Adrenal gland (tissue), 12 donors: ENCODE results near the gene PEX14. TPM values are rescaled to one million over a fixed set of nuclear protein-coding genes. Genes with fewer than 3 reads are reported as not detected.

Experiments used
- DNase-seq, 7 donors: peaks; one replicate each; pipeline ENCODE4 v3.0.0-alpha.2; 2019 to 2020
- H3K27ac ChIP-seq, 5 donors: fragments of 200-600 bp; sonication (generic) in 4 of 5; 1 replicate in 3 of 5; 2 replicates in 2 of 5; pipeline versions ENCODE4 v1.5.1 to v1.8.0; 2016 to 2020; ENCODE audit warnings: mild to moderate bottlenecking in 1 of 5
- H3K27me3 ChIP-seq: fragments of 200-600 bp; 2 replicates; pipeline ENCODE4 v1.8.0; 2021
- H3K36me3 ChIP-seq, 2 donors: fragments of 200-600 bp; replicated peaks in 1 of 2; 1 replicate in 1 of 2; 2 replicates in 1 of 2; pipeline versions ENCODE4 v1.5.1 to v1.8.0; 2018 to 2022
- H3K4me1 ChIP-seq, 2 donors: fragments of 200-600 bp; replicated peaks in 1 of 2; 1 replicate in 1 of 2; 2 replicates in 1 of 2; pipeline versions ENCODE4 v1.5.1 to v1.8.0; 2018 to 2021
- H3K4me3 ChIP-seq, 4 donors: fragments of 200-600 bp; sonication (generic) in 3 of 4; one replicate each; pipeline ENCODE4 v1.5.1; 2016 to 2018
- H3K9me3 ChIP-seq, 3 donors: fragments of 200-600 bp; sonication (generic) in 1 of 3; replicated peaks in 1 of 3; 1 replicate in 2 of 3; 2 replicates in 1 of 3; pipeline versions ENCODE4 v1.5.1 to v1.8.0; 2016 to 2021
- CTCF ChIP-seq, 6 experiments: fragments of 450-650 bp in 4 of 6; fragments of 200-600 bp in 2 of 6; sonication (generic) in 1 of 6; IDR thresholded peaks; 1 replicate in 5 of 6; 2 replicates in 1 of 6; pipeline versions ENCODE4 v1.5.1 to v1.8.0; 2016 to 2021; ENCODE audit warnings: antibody characterized with exemption in 6 of 6, mild to moderate bottlenecking in 2 of 6, moderate library complexity in 1 of 6
- POLR2A ChIP-seq, 2 donors: fragments of 450-650 bp; IDR thresholded peaks; one replicate each; pipeline ENCODE4 v1.6.1; 2017; ENCODE audit warnings: antibody characterized with exemption in 2 of 2, mild to moderate bottlenecking in 2 of 2, moderate library complexity in 1 of 2
- WGBS, 4 donors: extraction: QIAGEN DNeasy Blood & Tissue Kit in 2 of 4; methylation state at CpG; one replicate each; pipeline versions ENCODE4 v1.1.5 to v1.1.7; 2013 to 2017; 5-methylcytosine and 5-hydroxymethylcytosine counted together
- intact Hi-C, 2 donors: fragments of 100-400 bp; cut with DNase I; formaldehyde crosslinking; loops; one replicate each; pipeline versions ENCODE4 v1.14.1 to v1.15.0; 2022 to 2023
- polyA plus RNA-seq, 3 donors: library from polyadenylated mRNA; stranded (reverse); fragments of 200-250 nt in 2 of 3; fragments of 350-450 nt in 1 of 3; fragmentation: Illumina TruSeq in 1 of 3; extraction: RNeasy Lipid Tissue Mini Kit (QIAGEN cat#74804) in 1 of 3; gene quantifications; one replicate each; pipeline ENCODE4 v1.2.3, GENCODE V29; 2013 to 2014
- total RNA-seq, 9 donors: library from RNA; depleted of rRNA in 4 of 9; stranded (reverse); fragments of >200 nt in 4 of 9; fragments of 120-200 nt in 1 of 9; fragmentation: NEBNext Ultra II Directional in 1 of 9; extraction: Animal tissue kit (Norgen Biotek cat#: 25700) in 1 of 9; gene quantifications; one replicate each; pipeline versions ENCODE4 v1.1.0 to v1.2.4, GENCODE V29; 2013 to 2023
- donor health status: healthy with polysubstance abuse.
- donor health status: Bipolar disorder and iron deficiency.
- donor health status: DM: yes; HTN: yes; CAD: no.
- donor health status: DM: no; HTN: no; CAD: no.
- donor health status: DM: no; HTN: no; CAD: no.
- donor health status: DM: yes; HTN: yes; CAD: no.

Gene PEX14
- total and polyA plus RNA-seq, 12 donors: 9.7 to 23.9 (median 18.1) TPM

GRCh38 chr1:10444795-10445397, 29.9 kb upstream of the PEX14 start:
- H3K27me3 ChIP-seq: no peaks in the 10 kb centered on the region
- no peak overlapping the region for H3K27ac ChIP-seq
- no peaks in the 10 kb centered on the region for H3K4me1 ChIP-seq
- H3K9me3 ChIP-seq: no peaks in the 10 kb centered on the region
- intact Hi-C loops: no loop called here
- H3K36me3 ChIP-seq: no peaks in the 10 kb centered on the region
- no peak for TF ChIP-seq CTCF (IDR thresholded peaks at IDR 0.05)
- no peak for TF ChIP-seq POLR2A (IDR thresholded peaks at IDR 0.05)
- DNase-seq: no peak
- 79 to 99% (median 89%) methylated on average over 6 to 7 of the region's 7 CpGs for WGBS, 4 donors
- no peak overlapping the region for H3K4me3 ChIP-seq

GRCh38 chr1:10446790-10447422, 27.8 kb upstream of the PEX14 start:
- WGBS, 4 donors: 94 to 98% (median 96%) methylated on average over 7 of the region's 7 CpGs
- no peak overlapping the region for H3K27ac ChIP-seq
- DNase-seq: no peak
- TF ChIP-seq CTCF (IDR thresholded peaks at IDR 0.05) (no peak), POLR2A (IDR thresholded peaks at IDR 0.05) (no peak)
- H3K36me3 ChIP-seq: no peaks in the 10 kb centered on the region
- H3K4me3 ChIP-seq: no peak overlapping the region
- H3K9me3 ChIP-seq: no peaks in the 10 kb centered on the region
- intact Hi-C loops: no loop called here
- H3K27me3 ChIP-seq: no peaks in the 10 kb centered on the region
- H3K4me1 ChIP-seq: no peaks in the 10 kb centered on the region

- Histone ChIP-seq H3K27ac (no peak within 1 kb of the TSS), H3K27me3 (no peaks in the 10 kb centered on the region), H3K4me1 (no peaks in the 10 kb centered on the region), H3K9me3 (no peaks in the 10 kb centered on the region), H3K4me3 (no peak within 1 kb of the TSS), H3K36me3 (no peaks in the 10 kb centered on the region)
- WGBS, 4 donors: 90 to 95% (median 92%) methylated on average over 10 of the region's 10 CpGs
- DNase-seq: no peak
- intact Hi-C loops: no loop called here
- TF ChIP-seq CTCF (IDR thresholded peaks at IDR 0.05): no peak
- TF ChIP-seq POLR2A (IDR thresholded peaks at IDR 0.05): no peak
Observed at GRCh38 chr1:10449751-10450150, 25.0 kb upstream of the PEX14 start, which contains the start of gene CORT. TSS of gene CORT (plus strand) at chr1:10450031. CDS start at chr1:10450224, 193 bp downstream.

GRCh38 chr1:10450156-10450814, 24.5 kb upstream of the PEX14 start:
- 64 to 81% (median 75%) methylated on average over 11 to 21 of the region's 21 CpGs for WGBS, 4 donors
- Histone ChIP-seq H3K27ac (no peak overlapping the region), H3K4me3 (no peak overlapping the region), H3K4me1 (no peaks in the 10 kb centered on the region), H3K27me3 (no peaks in the 10 kb centered on the region), H3K36me3 (no peaks in the 10 kb centered on the region), H3K9me3 (no peaks in the 10 kb centered on the region)
- no peak for DNase-seq
- TF ChIP-seq CTCF (IDR thresholded peaks at IDR 0.05) (no peak), POLR2A (IDR thresholded peaks at IDR 0.05) (no peak)
- intact Hi-C loops: no loop called here
